ENCODE results near the gene TOR1AIP2.

GRCh38 chr1:179810367-179810715, 67.3 kb downstream of the TOR1AIP2 start:
- TF ChIP-seq CTCF (conservative IDR thresholded peaks at IDR 0.05 in 1 of 2, IDR thresholded peaks at IDR 0.05 in 1 of 2; ENCODE audit: extremely low read depth in 1 of 2, insufficient read depth in 1 of 2, low read depth in 1 of 2, low read length in 2 of 2) (no peak), EZH2 (IDR thresholded peaks at IDR 0.05; ENCODE audit: borderline replicate concordance, low read length) (no peak)

Measured in mammary epithelial cell (primary cell).